HG03457 (cell line): ENCODE measurements around the gene KIRREL3.

Experiments used
- ATAC-seq: cut with Tn5 transposase; IDR thresholded peaks from one replicate; pipeline ENCODE4 v1.9.1; 2021; ENCODE audit warnings: moderate number of reproducible peaks; ENCODE audit not compliant: unreplicated experiment

Gene KIRREL3

DNA sequence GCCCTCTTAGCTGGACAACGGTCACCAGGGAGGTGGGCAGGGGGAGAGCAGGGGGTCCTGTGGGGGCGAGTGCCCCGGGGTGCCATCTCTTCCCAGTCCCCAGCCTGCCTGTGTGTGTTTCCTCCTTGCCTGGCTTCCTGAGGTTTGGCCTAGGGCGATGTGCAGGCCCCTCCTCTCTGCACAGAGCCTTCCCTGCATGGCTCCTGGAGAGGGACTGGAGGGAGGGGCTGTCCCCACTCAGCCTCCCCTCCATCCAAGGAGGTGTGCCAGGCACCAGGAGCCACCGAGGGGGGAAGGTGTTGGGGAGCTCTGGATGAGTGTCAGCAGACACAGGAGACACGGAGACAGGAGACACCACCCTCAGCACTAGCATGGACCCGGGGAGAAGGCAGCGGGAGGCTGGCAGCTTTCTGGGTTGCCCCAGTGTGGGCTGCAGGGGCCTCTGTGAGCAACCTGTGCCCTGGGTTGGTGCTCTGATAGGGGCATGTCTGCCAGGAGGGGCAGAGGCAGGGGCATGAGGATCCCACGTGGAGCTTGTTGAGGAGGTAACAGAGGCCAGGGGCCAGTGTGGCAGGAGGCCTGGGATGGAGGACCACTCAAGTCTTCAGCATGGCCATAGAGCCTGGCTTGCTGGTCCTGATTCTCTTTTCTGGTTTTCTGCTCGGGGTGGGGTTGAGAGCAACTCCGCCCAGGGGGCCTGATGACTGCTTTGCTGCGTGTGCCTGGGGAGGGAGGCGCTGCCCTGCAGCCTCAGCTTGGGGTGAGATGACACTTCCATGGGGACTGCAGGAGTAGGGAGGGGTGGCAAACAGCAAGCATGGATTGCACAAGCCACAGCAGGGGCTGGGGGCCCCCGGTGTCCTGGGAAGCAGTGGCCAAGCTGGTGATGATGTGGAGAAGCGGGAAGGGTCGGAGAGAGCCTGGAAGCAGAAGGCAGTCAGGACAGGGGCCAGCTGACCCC lies 566.3 kb downstream of the KIRREL3 start:
- no peak for ATAC-seq

DNA sequence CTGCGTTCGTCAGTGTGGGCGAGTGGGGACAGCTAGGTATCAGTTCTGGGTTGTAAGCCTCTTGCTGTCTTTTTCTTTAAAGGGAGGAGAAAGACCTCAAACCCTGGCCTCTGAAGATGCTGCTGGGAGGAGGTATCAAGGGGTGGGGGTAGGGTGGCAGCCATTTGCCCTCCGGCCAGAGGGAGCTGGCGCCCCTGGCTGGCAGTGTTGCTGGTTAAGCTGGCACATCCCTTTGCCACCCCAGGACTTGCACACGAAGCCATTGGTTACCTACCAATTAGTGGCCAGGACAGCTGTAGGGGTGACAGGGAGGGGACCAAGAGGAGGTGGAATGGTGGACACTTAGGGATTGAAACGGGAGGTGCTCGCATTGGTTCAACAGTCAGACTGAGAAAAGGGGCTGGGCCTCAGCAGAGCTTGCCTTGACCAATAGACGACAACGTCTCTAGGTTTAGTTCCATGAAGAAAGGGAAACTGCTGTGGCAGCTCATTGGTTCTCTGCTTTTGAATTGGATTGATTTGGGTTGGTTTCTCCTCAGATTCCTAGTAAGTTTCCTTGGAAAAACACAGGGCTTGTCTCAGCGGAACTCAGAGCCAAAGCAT lies 567.2 kb downstream of the KIRREL3 start:
- no peak for ATAC-seq

DNA sequence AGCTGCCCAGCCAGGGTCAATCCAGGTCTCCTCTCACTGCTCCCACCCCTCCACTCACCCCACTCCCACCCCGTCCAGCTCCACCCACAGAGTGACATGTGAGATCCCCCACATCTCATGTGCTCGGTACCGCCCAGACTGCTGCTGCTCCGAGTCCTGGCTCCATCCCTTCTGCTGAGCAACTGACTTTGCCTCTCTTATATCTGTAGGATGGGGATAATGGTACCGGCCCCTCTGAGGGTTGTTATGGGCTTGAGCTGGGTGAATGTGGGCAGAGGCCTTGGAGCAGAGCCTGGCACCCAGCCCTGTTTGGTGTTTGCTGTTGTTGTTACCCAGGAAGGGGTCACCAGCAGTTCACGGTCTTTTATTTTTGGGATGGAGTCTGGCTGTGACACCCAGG lies 568.0 kb downstream of the KIRREL3 start:
- no peak for ATAC-seq

DNA sequence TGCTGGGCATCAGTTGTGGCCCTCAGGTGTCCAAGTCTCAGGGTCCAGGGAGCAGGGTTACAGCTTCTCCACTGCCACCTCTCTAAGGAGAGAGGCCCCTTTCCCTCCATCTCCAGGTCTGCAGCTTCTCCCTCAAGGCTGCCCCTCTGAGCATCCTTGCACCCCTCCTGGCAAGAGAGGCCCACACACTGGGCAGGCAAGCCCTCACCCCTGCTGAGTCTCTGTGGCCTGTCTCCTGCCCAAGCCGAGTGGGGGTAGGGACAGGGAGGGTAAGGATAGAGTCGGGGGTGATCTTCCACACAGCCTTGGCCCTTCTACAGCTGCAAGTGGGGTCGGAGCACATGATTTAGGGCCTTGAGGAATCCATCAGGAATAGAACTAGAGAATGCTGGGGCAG lies 568.5 kb downstream of the KIRREL3 start:
- ATAC-seq, result no peak

DNA sequence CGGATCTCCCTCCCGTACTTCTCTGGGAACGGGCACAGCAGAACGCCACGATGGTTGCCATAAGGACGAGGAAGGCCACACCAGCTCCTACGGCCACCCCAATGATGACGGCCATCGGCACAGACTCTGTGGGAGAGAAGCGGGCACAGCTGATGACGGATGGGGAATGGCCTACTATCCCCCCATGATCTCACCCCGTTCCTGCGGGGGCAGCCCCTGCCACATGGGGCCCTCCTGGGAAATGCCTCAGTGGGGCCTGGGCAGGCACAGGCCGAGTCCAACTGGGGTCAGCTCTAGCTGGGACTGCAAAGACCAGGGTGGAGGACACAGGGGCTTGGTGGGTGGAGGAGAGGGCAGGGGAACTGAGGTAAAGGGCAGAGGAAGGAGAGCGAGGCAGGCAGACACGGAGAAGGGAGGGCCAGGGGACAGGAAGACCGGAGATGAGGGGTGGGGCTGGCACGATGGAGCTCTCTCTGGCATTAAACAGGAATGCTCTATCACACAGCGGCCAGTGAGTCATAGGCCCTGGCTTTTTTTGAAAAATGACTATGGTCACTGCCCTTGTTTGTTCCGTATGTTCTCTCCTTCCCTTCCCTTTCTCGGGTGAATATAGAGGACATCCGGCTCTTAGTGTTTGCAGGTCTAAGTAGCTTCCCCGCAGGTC lies 569.0 kb downstream of the KIRREL3 start:
- ATAC-seq, result no peak

DNA sequence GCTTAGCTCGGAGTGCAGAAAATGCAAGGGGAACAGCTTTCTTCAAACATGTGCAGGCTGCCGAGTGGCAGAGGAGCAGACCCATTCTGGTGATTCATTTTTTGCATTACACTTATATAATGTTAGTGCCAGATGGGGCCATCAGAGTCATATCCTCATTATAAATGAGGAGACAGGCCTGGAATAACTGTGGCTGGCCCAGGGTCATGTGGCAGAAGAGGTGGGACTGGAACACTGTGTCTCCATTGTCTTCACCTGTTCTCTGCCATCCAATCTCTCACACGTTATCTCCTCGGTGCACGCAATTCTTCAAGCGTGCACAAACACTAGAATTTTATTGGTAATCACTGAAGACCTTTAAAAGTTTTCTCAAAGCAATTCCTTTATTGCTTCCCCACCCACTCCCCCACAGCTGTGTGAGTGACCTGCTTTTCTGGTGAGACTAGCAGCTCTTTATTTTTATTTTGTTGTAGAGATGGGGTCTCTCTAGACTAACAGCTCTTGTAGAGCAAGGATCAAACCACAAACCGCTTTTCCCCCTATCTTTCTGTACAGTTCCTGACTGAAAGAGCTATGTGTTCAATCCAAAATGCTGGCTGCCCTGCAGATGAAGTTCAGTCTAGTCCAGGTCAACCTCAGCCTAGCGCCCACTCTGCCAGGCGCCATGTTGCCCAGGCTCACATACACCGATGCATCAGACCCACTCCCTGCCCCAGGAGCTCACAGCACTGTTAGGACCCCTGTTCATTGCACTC lies 569.8 kb downstream of the KIRREL3 start:
- no peak for ATAC-seq

DNA sequence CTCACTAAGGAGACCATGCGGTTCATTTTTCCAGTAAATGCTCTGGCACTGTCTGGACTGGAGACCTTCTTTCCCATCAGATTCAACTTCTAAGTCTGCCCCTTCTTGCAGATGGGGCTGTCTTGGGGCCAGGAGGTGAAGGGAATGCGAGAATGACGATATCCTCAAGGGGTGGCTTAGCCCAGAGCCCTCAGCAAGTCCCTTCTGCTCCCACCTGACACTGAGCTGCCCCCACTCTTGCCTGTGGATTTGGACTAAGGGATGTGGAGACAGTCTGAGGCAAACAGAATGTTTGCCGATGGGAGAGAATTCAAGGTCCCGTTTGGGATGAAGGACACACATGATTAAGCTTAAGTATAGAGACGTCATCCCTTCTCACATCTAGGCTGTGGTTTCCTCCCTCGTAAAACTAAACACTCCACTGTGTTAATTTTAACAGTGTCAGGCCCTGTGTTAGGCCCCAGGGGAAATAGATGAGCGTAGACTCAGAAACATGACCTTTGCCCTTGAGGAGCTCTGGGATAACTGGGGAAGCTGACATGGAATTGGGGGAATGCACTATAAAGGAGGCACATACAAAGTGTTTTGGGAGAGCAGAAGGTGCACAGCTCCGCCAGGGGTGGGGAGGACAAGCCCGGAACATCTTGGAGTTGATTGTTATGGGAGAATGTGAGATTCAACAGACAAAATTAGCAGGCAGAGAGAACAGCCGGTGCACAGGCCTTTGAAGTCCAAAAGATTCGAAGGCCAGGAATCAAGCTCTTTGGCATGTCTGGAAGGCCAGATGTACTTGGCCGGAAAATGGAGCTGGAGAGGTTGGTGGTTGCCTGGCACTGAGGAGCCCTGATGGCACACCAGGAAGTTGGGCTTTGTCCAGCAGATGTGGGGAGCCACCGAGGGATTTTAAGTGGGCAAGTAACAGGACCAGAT lies 573.5 kb downstream of the KIRREL3 start:
- ATAC-seq, result no peak

DNA sequence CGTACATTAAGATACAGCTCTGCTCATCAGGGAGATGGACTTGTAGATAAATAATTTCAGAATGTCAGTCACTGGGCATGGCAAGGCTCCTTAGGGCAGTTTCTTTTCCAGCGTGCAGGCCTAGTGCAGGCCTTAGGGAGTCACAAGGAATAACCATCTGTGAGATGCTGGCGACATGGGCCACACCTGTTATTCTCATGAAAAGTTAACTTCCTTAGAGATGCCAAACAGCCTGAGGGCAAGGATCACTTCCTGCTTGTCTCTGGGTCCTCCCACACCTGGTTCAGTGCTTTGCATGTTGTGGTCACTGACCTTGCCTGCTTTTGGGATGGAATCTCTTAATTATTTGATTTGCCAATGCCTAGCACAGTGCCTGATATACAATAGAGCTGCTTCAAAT lies 574.5 kb downstream of the KIRREL3 start:
- ATAC-seq, result no peak

DNA sequence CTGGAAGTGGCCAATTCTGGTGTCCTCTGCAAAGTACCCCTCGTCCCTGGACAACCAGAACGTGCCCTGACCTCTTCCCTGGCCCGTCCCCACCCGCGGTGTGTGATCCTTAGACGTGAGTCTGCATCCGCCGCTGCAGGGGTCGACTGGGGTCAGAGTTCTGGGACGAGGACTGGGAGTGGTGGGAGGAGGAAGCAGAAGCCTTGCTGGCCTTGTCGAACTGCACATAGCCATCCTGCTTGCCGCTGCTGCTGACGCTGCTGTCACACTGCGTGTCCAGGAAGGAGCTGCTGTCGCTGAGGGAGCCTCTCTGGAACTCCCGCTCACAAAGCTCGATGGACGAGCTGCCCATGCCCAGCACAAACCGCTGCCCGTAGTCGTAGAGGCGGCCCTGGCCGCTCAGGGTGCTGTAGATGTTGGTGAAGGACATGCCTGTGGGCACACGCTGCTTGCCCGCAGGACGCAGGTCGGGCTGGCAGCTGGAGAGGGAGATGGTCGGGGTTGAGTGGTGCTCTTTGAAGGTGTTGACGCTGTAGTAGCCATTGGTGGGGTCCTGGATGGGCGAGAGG lies 576.0 kb downstream of the KIRREL3 start:
- ATAC-seq, result no peak

DNA sequence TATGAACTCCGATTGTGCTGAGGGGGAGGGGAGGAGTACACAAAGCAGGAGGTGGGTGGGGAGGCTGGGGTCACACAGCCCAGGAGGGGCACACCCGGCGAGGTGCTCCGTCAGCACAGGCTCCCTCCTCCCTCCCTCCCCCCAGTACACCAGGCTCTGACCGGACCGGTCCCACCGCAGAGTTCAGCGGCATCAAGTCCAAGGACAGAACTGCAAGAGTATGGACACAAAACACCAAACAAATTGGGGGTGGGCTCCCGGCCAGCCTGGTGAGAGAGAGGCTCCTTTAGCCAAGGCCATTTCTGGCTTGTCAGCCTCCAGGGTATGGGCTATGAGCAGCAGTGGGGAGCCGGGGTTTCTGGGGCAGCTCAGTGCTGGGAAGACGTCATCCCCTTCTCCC lies 576.8 kb downstream of the KIRREL3 start:
- no peak for ATAC-seq

DNA sequence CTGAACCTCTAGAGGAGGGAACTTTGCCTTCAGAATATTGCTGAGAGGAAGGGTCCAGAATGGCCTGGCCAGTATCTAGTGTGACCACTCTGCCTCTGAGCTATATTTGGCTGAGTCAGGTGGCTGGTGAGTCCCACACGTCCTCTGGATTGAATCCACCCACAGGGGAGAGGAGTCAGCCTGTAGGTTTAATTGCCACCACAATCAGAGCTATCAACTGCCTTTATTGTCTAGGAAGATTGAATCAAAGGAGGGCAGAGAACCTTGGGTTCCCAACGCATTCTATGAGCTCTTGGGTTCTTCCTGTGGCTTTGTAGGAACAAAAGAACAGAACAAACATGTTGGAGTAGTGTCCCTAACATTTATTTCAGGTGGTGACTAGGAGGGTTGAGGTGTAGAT lies 577.4 kb downstream of the KIRREL3 start:
- ATAC-seq, result no peak

DNA sequence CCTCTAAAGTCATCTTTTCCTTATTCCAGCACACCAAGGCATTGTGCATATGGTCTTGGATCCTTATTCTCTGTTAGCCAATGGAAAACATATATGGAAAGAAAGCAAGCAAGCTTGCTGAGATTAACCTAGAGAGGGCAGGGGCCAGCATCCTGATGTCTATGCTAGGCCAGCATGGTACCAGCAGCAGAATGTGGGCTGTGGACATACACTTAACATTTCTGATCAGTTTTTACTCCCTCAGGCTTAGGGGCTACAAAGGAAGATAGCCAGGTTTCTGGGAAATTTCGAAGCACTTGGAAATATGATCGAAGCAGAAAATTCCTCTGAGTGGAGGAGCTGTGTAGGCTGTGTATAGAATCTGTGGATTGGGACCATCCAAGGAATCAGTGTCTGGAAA lies 578.1 kb downstream of the KIRREL3 start:
- ATAC-seq, result no peak

DNA sequence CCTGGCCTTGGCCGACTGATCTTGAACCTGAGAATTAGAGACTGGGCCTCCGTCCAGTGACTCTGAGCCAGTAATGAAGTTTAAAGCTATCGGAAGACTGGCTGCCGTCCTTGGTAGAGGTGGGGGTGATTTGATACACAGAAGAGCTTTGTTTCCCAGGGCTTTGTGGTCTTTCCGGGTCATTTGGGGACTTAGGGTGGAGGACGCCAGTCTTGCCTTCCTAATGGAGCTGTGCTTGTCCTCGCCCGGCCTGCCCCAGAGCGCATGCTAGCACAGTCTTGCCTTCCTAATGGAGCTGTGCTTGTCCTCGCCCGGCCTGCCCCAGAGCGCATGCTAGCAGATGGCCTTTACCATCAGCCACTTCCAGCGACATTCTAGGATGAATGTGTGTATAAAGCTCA lies 579.3 kb downstream of the KIRREL3 start:
- ATAC-seq, result no peak

DNA sequence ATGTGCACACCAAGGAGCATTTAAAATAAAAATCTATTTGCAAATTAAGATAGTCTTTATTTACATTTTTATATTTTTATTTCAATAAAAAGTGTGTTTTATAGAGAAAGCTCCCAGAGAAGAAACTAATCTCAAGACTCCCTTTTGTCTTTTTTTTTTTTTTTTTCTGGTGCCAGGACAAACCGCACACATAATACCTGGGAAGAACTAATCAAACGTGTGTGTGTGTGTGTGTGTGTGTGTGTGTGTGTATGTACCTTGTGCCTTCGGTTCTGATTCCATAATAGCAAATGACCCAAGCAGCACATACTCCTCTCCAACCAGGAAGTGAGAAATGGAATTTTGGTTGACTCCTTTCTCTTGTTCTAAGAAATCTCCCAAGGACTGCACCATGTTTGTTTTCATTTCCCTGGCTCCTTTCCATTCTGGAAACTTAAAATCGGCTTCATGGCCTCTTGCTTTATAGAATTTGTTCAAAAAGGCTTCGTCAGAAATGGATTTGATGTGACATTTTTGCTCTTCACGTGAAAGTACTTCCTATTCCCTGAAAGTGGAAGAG lies 579.8 kb downstream of the KIRREL3 start:
- no peak for ATAC-seq

DNA sequence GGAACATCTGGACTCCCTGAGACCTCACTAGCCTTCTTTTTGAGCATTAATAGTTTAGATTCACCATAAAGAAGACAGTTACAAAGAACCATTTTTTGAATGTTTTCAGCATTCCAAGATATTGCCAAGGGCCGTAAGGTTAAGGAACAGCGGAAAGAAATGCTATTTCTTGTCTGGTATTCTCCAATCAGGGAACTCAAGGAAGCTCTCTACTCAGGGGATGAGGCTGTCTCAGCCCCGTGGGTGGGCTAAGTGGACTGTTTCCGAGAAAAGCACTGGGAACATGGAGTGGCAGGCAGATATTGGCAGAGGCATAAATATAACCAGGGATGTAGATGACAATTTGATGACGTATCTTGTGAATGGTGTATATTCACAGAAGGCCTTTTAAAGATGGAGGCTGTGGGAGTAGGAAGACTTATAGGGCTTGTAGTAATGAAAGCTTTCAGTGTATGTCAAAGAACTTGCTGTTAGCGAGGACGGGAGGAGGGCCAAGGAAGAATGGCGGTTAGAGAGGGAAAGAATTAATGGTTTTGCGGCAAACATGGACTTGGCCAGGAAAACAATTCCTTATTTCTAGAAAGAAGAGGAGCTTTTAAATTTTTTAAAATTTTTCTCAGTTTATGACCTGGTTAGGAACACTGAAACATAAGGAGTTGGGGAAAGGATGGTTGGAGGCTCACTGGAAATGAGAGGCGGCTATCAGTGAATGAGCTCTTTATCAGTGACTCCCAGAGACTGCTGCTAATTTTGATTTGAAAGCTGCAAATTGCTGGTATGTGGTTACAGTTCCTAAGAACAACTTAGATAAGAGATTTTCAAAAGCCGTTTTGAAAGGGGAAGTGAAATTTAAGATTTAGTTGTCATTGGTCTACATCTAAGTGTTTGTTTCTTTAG lies 580.5 kb downstream of the KIRREL3 start:
- peak; percentile 56 for ATAC-seq

DNA sequence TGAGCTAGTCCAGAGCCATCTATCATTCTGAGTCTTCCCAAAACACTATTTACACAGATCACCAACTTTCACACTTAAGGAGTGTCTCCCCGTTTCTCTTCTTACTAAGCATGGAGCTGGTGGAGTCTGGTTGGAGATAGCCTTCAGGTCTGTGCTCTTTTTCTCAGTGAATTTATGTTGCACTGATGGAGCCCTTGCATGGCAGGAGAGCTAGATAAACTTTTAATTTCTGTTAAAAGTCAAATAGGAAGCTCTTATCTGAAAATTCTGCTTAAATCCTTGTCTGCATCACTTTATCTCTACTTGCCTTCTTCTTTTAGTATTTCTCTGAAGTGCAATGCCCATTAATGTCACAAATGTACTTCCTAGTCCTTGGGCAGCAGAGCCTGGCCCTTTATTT lies 581.7 kb downstream of the KIRREL3 start:
- no peak for ATAC-seq

DNA sequence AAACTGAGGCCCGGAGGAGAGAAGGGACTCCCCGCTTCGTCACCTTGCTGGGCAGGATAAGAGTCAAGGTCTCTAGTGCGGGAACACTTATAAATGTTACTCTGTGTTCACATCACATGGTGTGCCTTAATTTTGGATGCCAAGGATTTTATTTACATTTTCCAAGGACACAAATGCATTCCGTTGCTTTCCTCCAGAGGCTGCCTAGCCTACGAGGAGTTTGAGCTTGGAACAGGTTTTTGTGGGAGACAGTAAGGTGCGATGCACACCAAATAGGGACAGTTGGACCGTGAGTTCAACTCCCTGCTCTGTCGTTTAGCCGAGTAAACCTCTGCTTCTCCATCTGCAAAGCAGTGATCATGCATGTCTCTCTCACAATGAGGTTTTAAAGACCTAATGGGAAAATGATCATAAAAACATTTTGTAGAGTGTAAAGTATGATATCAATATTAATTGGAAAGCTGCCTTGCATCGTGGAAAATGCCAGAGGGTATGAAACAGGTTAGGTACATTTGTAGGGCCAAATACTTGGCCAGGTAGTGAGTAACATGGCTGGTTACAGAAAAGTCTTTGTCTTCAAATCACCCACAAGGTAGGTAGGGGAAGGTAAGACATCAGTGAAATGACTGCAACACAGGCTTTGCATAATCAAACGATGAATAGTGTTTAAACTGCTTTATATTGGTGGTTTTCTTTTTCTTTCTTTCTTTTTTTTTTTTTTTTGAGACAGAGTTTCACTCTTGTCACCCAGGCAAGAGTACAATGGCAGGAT lies 583.3 kb downstream of the KIRREL3 start:
- no peak for ATAC-seq
